ENCODE measurements around the gene TMEM151A. TPM values are rescaled to one million over a fixed set of nuclear protein-coding genes. Genes with fewer than 3 reads are reported as not detected.

The TMEM151A gene
- total and polyA plus RNA-seq, 2 of the 4 experiments (the other 2 are of a cell fraction) = 0.03 TPM; not detected in 1

- no TSS peak for BruUV-seq (replicated peaks)
- no peak overlapping the region for H3K4me3 ChIP-seq (ENCODE audit: insufficient read depth, low read depth, low read length)
- DNase-seq (no peak), ATAC-seq (ENCODE audit: low read depth) (no peak)
- H3K9me1 ChIP-seq (ENCODE audit: insufficient read depth, low read length) = peaks cover 23% of the 10 kb centered on the region
- no peak overlapping the region for H2AK5ac ChIP-seq (ENCODE audit: low read depth, low read length)
- in situ Hi-C loops (cut with MboI; ENCODE audit: low sequenced_read_pairs) = no loop called here
- no peak overlapping the region for H3K9ac ChIP-seq (ENCODE audit: low read depth, low read length)
- H3K36me3 ChIP-seq (ENCODE audit: control insufficient read depth, insufficient read depth, low read length) = peaks cover 16% of the 10 kb centered on the region; the same call in 1 of the 2 replicates
- H3K14ac ChIP-seq (replicated peaks; ENCODE audit: low read depth, low read length) = no peak overlapping the region
- H2AFZ ChIP-seq (replicated peaks; ENCODE audit: low read length, poor library complexity) = no peak overlapping the region
- H4K8ac ChIP-seq (ENCODE audit: low read depth in 2 of 2, low read length in 2 of 2) = no peak overlapping the region
- H3K27me3 ChIP-seq (ENCODE audit: control insufficient read depth, insufficient read depth, low read length) = no peaks in the 10 kb centered on the region
- TF ChIP-seq MXI1 (IDR thresholded peaks at IDR 0.05; ENCODE audit: borderline replicate concordance, low read depth, low read length) (no peak), FOS (IDR thresholded peaks at IDR 0.05; ENCODE audit: low read depth, low read length) (no peak), RFX5 (IDR thresholded peaks at IDR 0.05; ENCODE audit: low read depth, low read length) (no peak)
- no peak overlapping the region for H3K4me2 ChIP-seq (ENCODE audit: low read depth, low read length)
- H2BK5ac ChIP-seq (ENCODE audit: low read depth, low read length, poor library complexity, severe bottlenecking) = no peak overlapping the region
- no peak overlapping the region for H4K91ac ChIP-seq (ENCODE audit: insufficient read depth, low read depth, low read length)
- CTCF ChIA-PET = no interaction called here
- no peak overlapping the region for H3K18ac ChIP-seq (ENCODE audit: low read depth, low read length)
- no peak overlapping the region for H3K23ac ChIP-seq (ENCODE audit: low read depth, low read length)
- no peaks in the 10 kb centered on the region for H3K9me3 ChIP-seq (ENCODE audit: control insufficient read depth, insufficient read depth, low read length)
- no peak overlapping the region for H2BK120ac ChIP-seq (ENCODE audit: low read depth, low read length)
- no peak overlapping the region for H2BK20ac ChIP-seq (ENCODE audit: low read depth, low read length)
- H4K5ac ChIP-seq (ENCODE audit: low read depth, low read length) = no peak overlapping the region
- H3K4ac ChIP-seq (ENCODE audit: low read depth, low read length) = no peak overlapping the region
- POLR2A ChIA-PET (ENCODE audit: unreplicated experiment) = no interaction called here
- dilution Hi-C loops (cut with HindIII; ENCODE audit: low sequenced_read_pairs, unreplicated experiment) = no loop called here
- peaks cover 13% of the 10 kb centered on the region for H3K4me1 ChIP-seq (ENCODE audit: control insufficient read depth, insufficient read depth, low read length)
- peaks cover 39% of the 10 kb centered on the region for H4K20me1 ChIP-seq (ENCODE audit: insufficient read depth, low read length)
- WGBS, 2 experiments (ENCODE audit: extremely low coverage in 2 of 2, insufficient read length in 1 of 2) = 93% methylated on average over 4 of the region's 13 CpGs; no CpG with 5 or more reads in 1 of the 2 experiments
- no peak overlapping the region for H3K27ac ChIP-seq (ENCODE audit: insufficient read depth, low read length)
- H2AK9ac ChIP-seq (replicated peaks; ENCODE audit: low read depth, low read length, poor library complexity) = no peak overlapping the region
- H3K79me1 ChIP-seq (ENCODE audit: low read depth in 1 of 2, low read length in 2 of 2) = peaks cover 15 to 46% of the 10 kb centered on the region in 2 experiments; a peak in 3 of 4 replicates
- no peak overlapping the region for H3K56ac ChIP-seq (ENCODE audit: extremely low read depth, insufficient read depth, low read length)
- H2BK15ac ChIP-seq (ENCODE audit: low read depth, low read length) = no peak overlapping the region
- intact Hi-C loops (cut with micrococcal nuclease) = no loop called here
Observed at GRCh38 chr11:66285250-66285947, 6.3 kb upstream of the TMEM151A start.

All from IMR-90 (cell line).